Suprapubic skin (tissue), 4 donors: ENCODE data around the gene DCTN4.

Experiments used
- CTCF ChIP-seq, 2 donors: fragments of 200-600 bp in 1 of 2; fragments of 450-650 bp in 1 of 2; sonication (generic) in 1 of 2; IDR thresholded peaks; one replicate each; pipeline ENCODE4 v1.5.1; 2016 to 2019; ENCODE audit warnings: antibody characterized with exemption in 2 of 2, mild to moderate bottlenecking in 1 of 2, moderate library complexity in 1 of 2
- POLR2A ChIP-seq, 2 donors: fragments of 450-650 bp; IDR thresholded peaks; one replicate each; pipeline ENCODE4 v1.6.1; 2017; ENCODE audit warnings: antibody characterized with exemption in 2 of 2, mild to moderate bottlenecking in 2 of 2, moderate library complexity in 2 of 2
- POLR2AphosphoS5 ChIP-seq, 3 donors: sonication (generic); formaldehyde crosslinking; IDR thresholded peaks; one replicate each; pipeline ENCODE4 v1.6.1; 2017; ENCODE audit warnings: antibody characterized with exemption in 3 of 3

GRCh38 chr5:150781706-150782614, 23.1 kb upstream of the DCTN4 start:
- TF ChIP-seq POLR2A (IDR thresholded peaks at IDR 0.05) (no peak), POLR2AphosphoS5 (IDR thresholded peaks at IDR 0.05) (no peak), CTCF (IDR thresholded peaks at IDR 0.05) (no peak)
